H1 (cell line): ENCODE data around the gene CIAO2B. TPM values are rescaled to one million over a fixed set of nuclear protein-coding genes. Genes with fewer than 3 reads are reported as not detected.

Experiments used
- CTCF ChIA-PET: fragments of 300-600 bp; sonication (Branson Sonifier 250); formaldehyde crosslinking; loops from one replicate; lab custom pipeline; 2021; ENCODE audit not compliant: partially characterized antibody; lab: Charles Lee
- POLR2A ChIA-PET: fragments of 300-600 bp; sonication (Branson Sonifier 250); formaldehyde crosslinking; loops from one replicate; lab custom pipeline; 2021; ENCODE audit warnings: inconsistent platforms; ENCODE audit not compliant: partially characterized antibody; lab: Charles Lee
- DNase-seq, 2 experiments: peaks; one replicate each; pipeline versions ENCODE4 v3.0.0 to v3.0.0-alpha.2; 2010 to 2022; ENCODE audit warnings: low spot score in 2 of 2, low read depth in 1 of 2, mixed read lengths in 1 of 2
- FAIRE-seq: peaks from 2 replicates; lab custom pipeline; 2011; peaks lifted over from hg19 to GRCh38; lab: Jason Lieb, UNC
- H2AFZ ChIP-seq: 2 replicates; pipeline ENCODE4 v1.8.1; 2012; ENCODE audit warnings: low read length, inconsistent platforms
- H2AK5ac ChIP-seq: 2 replicates; pipeline ENCODE4 v1.6.1; 2013; ENCODE audit warnings: low read depth, low read length
- H2BK120ac ChIP-seq: replicated peaks from 2 replicates; pipeline ENCODE3; 2013; ENCODE audit warnings: low read depth, low read length, inconsistent platforms
- H2BK12ac ChIP-seq: 2 replicates; pipeline ENCODE4 v1.6.1; 2013; ENCODE audit warnings: low read depth, low read length
- H2BK15ac ChIP-seq: 2 replicates; pipeline ENCODE4 v1.6.1; 2013; ENCODE audit warnings: low read length
- H2BK20ac ChIP-seq: 2 replicates; pipeline ENCODE4 v1.6.1; 2013; ENCODE audit warnings: low read length
- H2BK5ac ChIP-seq: 2 replicates; pipeline ENCODE4 v1.6.1; 2013; ENCODE audit warnings: low read depth, low read length
- H3K14ac ChIP-seq: 2 replicates; pipeline ENCODE4 v1.6.1; 2013; ENCODE audit warnings: inconsistent platforms; ENCODE audit not compliant: insufficient read length
- H3K18ac ChIP-seq: 2 replicates; pipeline ENCODE4 v1.6.1; 2013; ENCODE audit warnings: low read length; ENCODE audit errors: extremely low read depth
- H3K23ac ChIP-seq: 2 replicates; pipeline ENCODE4 v1.6.1; 2013; ENCODE audit warnings: inconsistent platforms; ENCODE audit not compliant: insufficient read length
- H3K23me2 ChIP-seq: 2 replicates; pipeline ENCODE4 v1.6.1; 2013; ENCODE audit warnings: low read depth, low read length
- H3K27ac ChIP-seq: 2 replicates; pipeline ENCODE4 v1.6.1; 2011; ENCODE audit warnings: low read depth, low read length, inconsistent platforms
- H3K27me3 ChIP-seq, 4 experiments: replicated peaks in 1 of 4; 1 replicate in 1 of 4; 2 replicates in 3 of 4; pipeline versions ENCODE4 v1.6.1 to v1.8.1; 2011 to 2013; ENCODE audit warnings: low read length in 3 of 4, mild to moderate bottlenecking in 3 of 4, inconsistent platforms in 2 of 4, mixed read lengths in 2 of 4, moderate library complexity in 1 of 4; ENCODE audit not compliant: control insufficient read depth in 3 of 4, insufficient read depth in 3 of 4; ENCODE audit errors: extremely low read depth in 1 of 4
- H3K36me3 ChIP-seq, 4 experiments: 2 replicates each; pipeline versions ENCODE4 v1.6.1 to v1.8.1; 2011 to 2013; ENCODE audit warnings: mild to moderate bottlenecking in 4 of 4, low read length in 3 of 4, moderate library complexity in 2 of 4, control low read depth in 1 of 4, inconsistent platforms in 1 of 4; ENCODE audit not compliant: insufficient read depth in 4 of 4, control insufficient read depth in 2 of 4
- H3K4ac ChIP-seq: replicated peaks from 2 replicates; pipeline ENCODE3; 2013; ENCODE audit warnings: low read length, low read depth, mixed read lengths, inconsistent platforms; ENCODE audit not compliant: insufficient read length
- H3K4me1 ChIP-seq, 4 experiments: replicated peaks in 1 of 4; 1 replicate in 1 of 4; 2 replicates in 3 of 4; pipeline versions ENCODE4 v1.6.1 to v1.8.1; 2011 to 2013; ENCODE audit warnings: low read length in 3 of 4, inconsistent platforms in 2 of 4, mixed read lengths in 1 of 4; ENCODE audit not compliant: insufficient read depth in 4 of 4, control insufficient read depth in 3 of 4
- H3K4me2 ChIP-seq, 2 experiments: 2 replicates each; pipeline versions ENCODE4 v1.6.1 to v1.8.1; 2011 to 2013; ENCODE audit warnings: low read depth in 2 of 2, low read length in 2 of 2, control low read depth in 1 of 2, inconsistent platforms in 1 of 2, mild to moderate bottlenecking in 1 of 2; ENCODE audit not compliant: insufficient read depth in 1 of 2
- H3K4me3 ChIP-seq, 4 experiments: fragments of 200-600, 300-600 bp in 1 of 4; sonication (generic), shearing (Covaris generic), sonication (Bioruptor Twin) in 1 of 4; 2 replicates each; pipeline versions ENCODE4 v1.5.1 to v1.8.1; 2011 to 2016; ENCODE audit warnings: low read length in 4 of 4, low read depth in 3 of 4, control low read depth in 2 of 4, inconsistent platforms in 2 of 4, mild to moderate bottlenecking in 2 of 4, mixed read lengths in 1 of 4, moderate library complexity in 1 of 4; ENCODE audit not compliant: insufficient read depth in 2 of 4; ENCODE audit errors: extremely low read depth in 1 of 4
- H3K56ac ChIP-seq: replicated peaks from 2 replicates; pipeline ENCODE3; 2013; ENCODE audit warnings: low read depth, mild to moderate bottlenecking, mixed read lengths, low read length, inconsistent platforms; ENCODE audit not compliant: insufficient read length
- H3K79me1 ChIP-seq: 2 replicates; pipeline ENCODE4 v1.6.1; 2013; ENCODE audit warnings: low read depth, low read length, control low read depth
- H3K79me2 ChIP-seq, 2 experiments: 2 replicates each; pipeline versions ENCODE4 v1.6.1 to v1.8.1; 2012 to 2013; ENCODE audit warnings: low read length in 2 of 2, mild to moderate bottlenecking in 2 of 2, inconsistent platforms in 1 of 2; ENCODE audit not compliant: insufficient read depth in 2 of 2, control insufficient read depth in 1 of 2
- H3K9ac ChIP-seq, 4 experiments: replicated peaks in 1 of 4; 1 replicate in 1 of 4; 2 replicates in 3 of 4; pipeline versions ENCODE4 v1.6.1 to v1.8.1; 2011 to 2013; ENCODE audit warnings: low read depth in 3 of 4, low read length in 3 of 4, control low read depth in 2 of 4, mild to moderate bottlenecking in 2 of 4, moderate library complexity in 2 of 4, inconsistent platforms in 1 of 4; ENCODE audit errors: extremely low read depth in 1 of 4
- H3K9me3 ChIP-seq, 2 experiments: 2 replicates each; pipeline versions ENCODE4 v1.6.1 to v1.8.1; 2012 to 2013; ENCODE audit warnings: mild to moderate bottlenecking in 2 of 2, moderate library complexity in 2 of 2, control low read depth in 1 of 2, inconsistent platforms in 1 of 2, low read depth in 1 of 2, low read length in 1 of 2, mixed read lengths in 1 of 2; ENCODE audit not compliant: insufficient read depth in 2 of 2
- H4K20me1 ChIP-seq, 2 experiments: replicated peaks in 1 of 2; 2 replicates each; pipeline versions ENCODE3 to v1.8.1; 2011 to 2013; ENCODE audit warnings: inconsistent platforms in 2 of 2, low read length in 2 of 2, mild to moderate bottlenecking in 1 of 2; ENCODE audit not compliant: insufficient read depth in 2 of 2, control insufficient read depth in 1 of 2
- H4K5ac ChIP-seq: 2 replicates; pipeline ENCODE4 v1.6.1; 2013; ENCODE audit warnings: low read length, low read depth, mixed read lengths, inconsistent platforms; ENCODE audit not compliant: insufficient read length
- H4K8ac ChIP-seq: 2 replicates; pipeline ENCODE4 v1.8.0; 2013; ENCODE audit warnings: mild to moderate bottlenecking, moderate library complexity, low read length, inconsistent platforms; ENCODE audit not compliant: insufficient read depth; ENCODE audit errors: extremely low read depth
- H4K91ac ChIP-seq: replicated peaks from 2 replicates; pipeline ENCODE3; 2013; ENCODE audit warnings: low read length, mixed read lengths, inconsistent platforms; ENCODE audit not compliant: insufficient read length
- ASH2L ChIP-seq: fragments of 200-600, 300-600 bp; sonication (generic); IDR thresholded peaks from one replicate; pipeline ENCODE4 v1.7.1; 2017; ENCODE audit warnings: low read length
- CTBP2 ChIP-seq: IDR thresholded peaks from 2 replicates; pipeline ENCODE4 v1.7.0; 2011; ENCODE audit warnings: borderline replicate concordance, mild to moderate bottlenecking, moderate library complexity, mixed read lengths, low read length; ENCODE audit not compliant: insufficient read depth, insufficient read length
- E2F6 ChIP-seq: IDR thresholded peaks from 2 replicates; pipeline ENCODE4 v1.6.1; 2012; ENCODE audit warnings: inconsistent platforms
- PHF8 ChIP-seq: fragments of 200-600 bp; sonication (generic); conservative IDR thresholded peaks from 2 replicates; pipeline ENCODE4 v1.7.1; 2012; ENCODE audit warnings: low read depth, mild to moderate bottlenecking, inconsistent platforms, low read length, moderate library complexity
- RAD21 ChIP-seq, 2 experiments: IDR thresholded peaks in 1 of 2; conservative IDR thresholded peaks in 1 of 2; 2 replicates each; pipeline ENCODE4 v1.6.1; 2011; ENCODE audit warnings: low read depth in 2 of 2, low read length in 2 of 2, improper control_type of control experiment in 1 of 2, inconsistent platforms in 1 of 2, mild to moderate bottlenecking in 1 of 2, moderate library complexity in 1 of 2
- SAP30 ChIP-seq: fragments of 300-600 bp; sonication (generic); IDR thresholded peaks from 2 replicates; pipeline ENCODE4 v1.7.1; 2012; ENCODE audit warnings: low read length, moderate library complexity, mild to moderate bottlenecking, inconsistent platforms; ENCODE audit not compliant: insufficient read depth, insufficient replicate concordance
- TCF12 ChIP-seq: IDR thresholded peaks from 2 replicates; pipeline ENCODE4 v1.6.1; 2011; ENCODE audit warnings: low read depth, mild to moderate bottlenecking, low read length
- WGBS, 2 experiments: shearing (Covaris generic) in 1 of 2; methylation state at CpG; one replicate each; pipeline versions ENCODE4 v1.1.6 to v1.1.7; 2013 to 2015; ENCODE audit warnings: low lambda C conversion rate in 2 of 2, mixed read lengths in 2 of 2, inconsistent platforms in 1 of 2, low coverage in 1 of 2, missing lambda C conversion rate in 1 of 2; ENCODE audit not compliant: insufficient replicate concordance in 2 of 2, insufficient coverage in 1 of 2, insufficient read length in 1 of 2; ENCODE audit errors: extremely low coverage in 1 of 2, missing lambda C conversion rate in 1 of 2; 5-methylcytosine and 5-hydroxymethylcytosine counted together
- polyA plus RNA-seq, 7 experiments: library from polyadenylated mRNA; depleted of rRNA in 3 of 7; stranded (reverse) in 5 of 7; unstranded in 2 of 7; fragments of >200 nt in 5 of 7; fragments of 200-250 nt in 2 of 7; gene quantifications; 1 replicate in 5 of 7; 2 replicates in 1 of 7; 4 replicates in 1 of 7; pipeline versions ENCODE4 v1.2.1 to v1.2.3, GENCODE V29; 2011 to 2013; ENCODE audit warnings: missing spikeins in 2 of 7, mixed read lengths in 2 of 7
- total RNA-seq: library from RNA; stranded (reverse); fragmentation: NEBNext Ultra II Directional; extraction: Animal tissue kit (Norgen Biotek cat#: 25700); gene quantifications from 2 replicates; pipeline ENCODE4 v1.2.1, GENCODE V29; 2021
- TF ChIP-seq, protein P1 (sequence below), 3 experiments: IDR thresholded peaks; 1 replicate in 2 of 3; 2 replicates in 1 of 3; pipeline versions ENCODE4 v1.5.1 to v1.6.1; 2011; ENCODE audit warnings: low read length in 3 of 3, mild to moderate bottlenecking in 3 of 3, inconsistent platforms in 2 of 3, low read depth in 1 of 3, moderate library complexity in 1 of 3; ENCODE audit not compliant: insufficient read depth in 1 of 3; ENCODE audit errors: control extremely low read depth in 1 of 3
- TF ChIP-seq, protein P2 (sequence below): IDR thresholded peaks from 2 replicates; pipeline ENCODE4 v1.6.1; 2011; ENCODE audit warnings: low read depth, mild to moderate bottlenecking, low read length; ENCODE audit not compliant: insufficient read depth

Gene CIAO2B
- total and polyA plus RNA-seq, 2 of the 8 experiments (the other 6 are each of a cell fraction or from before 2014, with no cell fraction given), result 65.6 to 248 TPM

GRCh38 chr16:66915041-66915440 lies 19.2 kb downstream of the CIAO2B start:
- DNase-seq (no peak), FAIRE-seq (no peak)
- H3K36me3 ChIP-seq, result no peaks in the 10 kb centered on the region
- no peak overlapping the region for H2BK15ac ChIP-seq
- H3K23me2 ChIP-seq, result peaks cover 3% of the 10 kb centered on the region; the same call in 1 of the 2 replicates
- H2BK5ac ChIP-seq, result no peak overlapping the region
- H4K5ac ChIP-seq, result no peak overlapping the region
- ChIA-PET POLR2A (no interaction called here), CTCF (interaction anchor here (0.8 to 42.0 kb wide), 3 partner anchors 1 to 16 kb away, joined by 3 to 1009 read pairs (median 1009); partner anchors contain the start of genes CDH16, PDP2 and RRAD)
- H2AFZ ChIP-seq, result no peak overlapping the region
- H3K79me2 ChIP-seq, result no peaks in the 10 kb centered on the region
- H3K27me3 ChIP-seq, result peaks cover 0 to 3% (median under 1%) of the 10 kb centered on the region in 4 experiments; a peak in 3 of 7 replicates
- H3K23ac ChIP-seq, result no peak overlapping the region
- no peak overlapping the region for H3K4me2 ChIP-seq
- H2BK120ac ChIP-seq, result no peak overlapping the region
- H2AK5ac ChIP-seq, result no peak overlapping the region
- peaks cover 0 to 5% of the 10 kb centered on the region in 2 experiments for H4K20me1 ChIP-seq
- no peak overlapping the region for H3K18ac ChIP-seq
- no peaks in the 10 kb centered on the region for H3K79me1 ChIP-seq
- H3K4ac ChIP-seq, result no peak overlapping the region
- H3K9ac ChIP-seq, result no peak overlapping the region
- no peak overlapping the region for H3K27ac ChIP-seq
- WGBS, 2 experiments, result 89% methylated on average over 7 of the region's 7 CpGs; no CpG with 5 or more reads in 1 of the 2 experiments
- H3K14ac ChIP-seq, result no peak overlapping the region
- H3K4me1 ChIP-seq, result peaks cover 0 to under 1% (median 0%) of the 10 kb centered on the region in 4 experiments; a peak in 1 of 7 replicates
- H3K56ac ChIP-seq, result no peak overlapping the region
- no peak overlapping the region for H3K4me3 ChIP-seq
- H2BK12ac ChIP-seq, result no peak overlapping the region
- no peak overlapping the region for H2BK20ac ChIP-seq
- no peak overlapping the region for H4K91ac ChIP-seq
- no peaks in the 10 kb centered on the region for H3K9me3 ChIP-seq
- H4K8ac ChIP-seq, result no peak overlapping the region
- no peak for TF ChIP-seq SAP30
- no peak for TF ChIP-seq TCF12
- no peak for TF ChIP-seq CTBP2
- TF ChIP-seq PHF8, result no peak
- TF ChIP-seq RAD21 (IDR thresholded peaks at IDR 0.05 in 1 of 2, conservative IDR thresholded peaks at IDR 0.05 in 1 of 2; ENCODE audit: low read depth in 2 of 2, low read length in 2 of 2), result no peak
- TF ChIP-seq E2F6, result no peak
- TF ChIP-seq, protein P1, sequence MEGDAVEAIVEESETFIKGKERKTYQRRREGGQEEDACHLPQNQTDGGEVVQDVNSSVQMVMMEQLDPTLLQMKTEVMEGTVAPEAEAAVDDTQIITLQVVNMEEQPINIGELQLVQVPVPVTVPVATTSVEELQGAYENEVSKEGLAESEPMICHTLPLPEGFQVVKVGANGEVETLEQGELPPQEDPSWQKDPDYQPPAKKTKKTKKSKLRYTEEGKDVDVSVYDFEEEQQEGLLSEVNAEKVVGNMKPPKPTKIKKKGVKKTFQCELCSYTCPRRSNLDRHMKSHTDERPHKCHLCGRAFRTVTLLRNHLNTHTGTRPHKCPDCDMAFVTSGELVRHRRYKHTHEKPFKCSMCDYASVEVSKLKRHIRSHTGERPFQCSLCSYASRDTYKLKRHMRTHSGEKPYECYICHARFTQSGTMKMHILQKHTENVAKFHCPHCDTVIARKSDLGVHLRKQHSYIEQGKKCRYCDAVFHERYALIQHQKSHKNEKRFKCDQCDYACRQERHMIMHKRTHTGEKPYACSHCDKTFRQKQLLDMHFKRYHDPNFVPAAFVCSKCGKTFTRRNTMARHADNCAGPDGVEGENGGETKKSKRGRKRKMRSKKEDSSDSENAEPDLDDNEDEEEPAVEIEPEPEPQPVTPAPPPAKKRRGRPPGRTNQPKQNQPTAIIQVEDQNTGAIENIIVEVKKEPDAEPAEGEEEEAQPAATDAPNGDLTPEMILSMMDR (IDR thresholded peaks at IDR 0.05; ENCODE audit: control extremely low read depth in 1 of 3, insufficient read depth in 1 of 3, low read depth in 1 of 3, low read length in 3 of 3), result no peak
- TF ChIP-seq, protein P2, sequence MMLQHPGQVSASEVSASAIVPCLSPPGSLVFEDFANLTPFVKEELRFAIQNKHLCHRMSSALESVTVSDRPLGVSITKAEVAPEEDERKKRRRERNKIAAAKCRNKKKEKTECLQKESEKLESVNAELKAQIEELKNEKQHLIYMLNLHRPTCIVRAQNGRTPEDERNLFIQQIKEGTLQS, result no peak
- no peak for TF ChIP-seq ASH2L
